Activated T-helper 1 cell treated with anti-CD3 and anti-CD28 coated beads, Interleukin-12 subunit alpha, Interleukin-12 subunit beta, Interleukin-2, Interleukin-4 antibody, amounts not matched to agents 30 ng/mL and 10 ng/mL and 1 ng/mL, durations not matched to agents 14 hours and 24 hours and 36 hours (primary cell): ENCODE measurements around the gene TACR1. TPM values are rescaled to one million over a fixed set of nuclear protein-coding genes. Genes with fewer than 3 reads are reported as not detected.

Experiments
- DNase-seq: peaks from one replicate; pipeline ENCODE4 v3.0.0; 2021; ENCODE audit warnings: low spot score
- H3K27ac Mint-ChIP-seq: one replicate; pipeline ENCODE4 v1.8.0; 2021; ENCODE audit warnings: mild to moderate bottlenecking, mixed read lengths
- H3K27me3 Mint-ChIP-seq: one replicate; pipeline ENCODE4 v1.8.0; 2022; ENCODE audit warnings: mild to moderate bottlenecking, moderate library complexity, mixed read lengths; ENCODE audit not compliant: insufficient read depth
- H3K36me3 Mint-ChIP-seq: one replicate; pipeline ENCODE4 v1.8.0; 2021; ENCODE audit warnings: low read depth, mixed read lengths
- H3K4me1 Mint-ChIP-seq: one replicate; pipeline ENCODE4 v1.8.0; 2021; ENCODE audit warnings: low read depth, mixed read lengths
- H3K4me3 Mint-ChIP-seq: one replicate; pipeline ENCODE4 v1.8.0; 2021; ENCODE audit warnings: mild to moderate bottlenecking, moderate library complexity, mixed read lengths
- H3K9me3 Mint-ChIP-seq: one replicate; pipeline ENCODE4 v1.8.0; 2021; ENCODE audit warnings: mixed read lengths
- intact Hi-C: fragments of 100-400 bp; cut with micrococcal nuclease; formaldehyde crosslinking; loops from one replicate; pipeline ENCODE4 v1.15.1; 2024
- total RNA-seq: library from RNA; stranded (reverse); gene quantifications from 2 replicates; pipeline ENCODE4 v1.2.3, GENCODE V29; 2022

TACR1 gene
- total RNA-seq, 1 donor from 2014 or later: not detected

- Mint-ChIP-seq H3K4me1 (no peaks in the 10 kb centered on the region), H3K4me3 (no peak overlapping the region), H3K9me3 (no peaks in the 10 kb centered on the region), H3K27ac (no peak overlapping the region), H3K36me3 (no peaks in the 10 kb centered on the region), H3K27me3 (peaks cover 2% of the 10 kb centered on the region)
- intact Hi-C loops: no loop called here
- DNase-seq: no peak
Observed at GRCh38 chr2:75090770-75091515, 108.4 kb downstream of the TACR1 start.

GRCh38 chr2:75089471-75089870 lies 109.8 kb downstream of the TACR1 start:
- intact Hi-C loops: no loop called here
- H3K9me3 Mint-ChIP-seq: no peaks in the 10 kb centered on the region
- DNase-seq: no peak

GRCh38 chr2:75088791-75089190 lies 110.5 kb downstream of the TACR1 start:
- peaks cover 4% of the 10 kb centered on the region for H3K27me3 Mint-ChIP-seq
- intact Hi-C loops: no loop called here
- no peaks in the 10 kb centered on the region for H3K36me3 Mint-ChIP-seq
- no peak overlapping the region for H3K4me3 Mint-ChIP-seq
- H3K4me1 Mint-ChIP-seq: no peaks in the 10 kb centered on the region
- no peak overlapping the region for H3K27ac Mint-ChIP-seq
- no peaks in the 10 kb centered on the region for H3K9me3 Mint-ChIP-seq
- no peak for DNase-seq

More at GRCh38 chr2:75089471-75089870, 109.8 kb downstream of the TACR1 start:
- Mint-ChIP-seq H3K27ac (no peak overlapping the region), H3K36me3 (no peaks in the 10 kb centered on the region), H3K27me3 (peaks cover 4% of the 10 kb centered on the region), H3K4me1 (no peaks in the 10 kb centered on the region), H3K4me3 (no peak overlapping the region)

- no peak for DNase-seq
- Mint-ChIP-seq H3K9me3 (no peaks in the 10 kb centered on the region), H3K4me1 (no peaks in the 10 kb centered on the region), H3K4me3 (no peak overlapping the region), H3K27ac (no peak overlapping the region), H3K36me3 (no peaks in the 10 kb centered on the region), H3K27me3 (peaks cover 2% of the 10 kb centered on the region)
- intact Hi-C loops: no loop called here
Observed at GRCh38 chr2:75087736-75088135, 111.6 kb downstream of the TACR1 start.

DNA sequence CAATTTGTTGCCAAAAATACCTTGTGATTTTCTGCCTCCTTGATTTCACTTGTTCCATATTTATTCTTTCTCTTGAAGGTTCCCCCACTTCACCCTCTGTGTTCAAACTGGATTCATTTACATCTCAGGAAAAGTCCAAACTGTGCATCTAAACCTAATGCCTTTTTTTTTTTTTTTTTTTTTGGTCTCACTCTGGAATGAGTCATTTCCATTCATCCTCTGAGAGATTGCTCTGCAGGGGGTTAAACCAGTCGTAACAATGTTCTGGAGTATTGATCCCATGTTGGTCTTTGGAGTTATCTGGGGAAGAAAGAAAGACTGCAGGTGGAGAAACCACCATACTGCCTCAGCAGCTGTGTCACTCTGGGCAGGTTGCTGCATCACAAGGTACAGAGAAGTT lies 119.7 kb downstream of the TACR1 start:
- intact Hi-C loops: no loop called here
- peaks cover 4% of the 10 kb centered on the region for H3K9me3 Mint-ChIP-seq
- H3K4me3 Mint-ChIP-seq: no peak overlapping the region
- H3K27ac Mint-ChIP-seq: no peak overlapping the region
- no peak for DNase-seq
- H3K36me3 Mint-ChIP-seq: no peaks in the 10 kb centered on the region
- H3K27me3 Mint-ChIP-seq: peaks cover 3% of the 10 kb centered on the region
- H3K4me1 Mint-ChIP-seq: no peaks in the 10 kb centered on the region

- H3K36me3 Mint-ChIP-seq: no peaks in the 10 kb centered on the region
- peaks cover 4% of the 10 kb centered on the region for H3K9me3 Mint-ChIP-seq
- peaks cover 3% of the 10 kb centered on the region for H3K27me3 Mint-ChIP-seq
- DNase-seq: no peak
- H3K4me3 Mint-ChIP-seq: no peak overlapping the region
- no peak overlapping the region for H3K27ac Mint-ChIP-seq
- no peaks in the 10 kb centered on the region for H3K4me1 Mint-ChIP-seq
- intact Hi-C loops: no loop called here
Observed at GRCh38 chr2:75077909-75078308, 121.4 kb downstream of the TACR1 start.

- Mint-ChIP-seq H3K4me3 (no peak overlapping the region), H3K4me1 (no peaks in the 10 kb centered on the region), H3K27ac (no peak overlapping the region), H3K36me3 (no peaks in the 10 kb centered on the region), H3K9me3 (no peaks in the 10 kb centered on the region), H3K27me3 (peaks cover 2% of the 10 kb centered on the region)
- no peak for DNase-seq
- intact Hi-C loops: no loop called here
Observed at GRCh38 chr2:75076088-75076487, 123.2 kb downstream of the TACR1 start.

DNA sequence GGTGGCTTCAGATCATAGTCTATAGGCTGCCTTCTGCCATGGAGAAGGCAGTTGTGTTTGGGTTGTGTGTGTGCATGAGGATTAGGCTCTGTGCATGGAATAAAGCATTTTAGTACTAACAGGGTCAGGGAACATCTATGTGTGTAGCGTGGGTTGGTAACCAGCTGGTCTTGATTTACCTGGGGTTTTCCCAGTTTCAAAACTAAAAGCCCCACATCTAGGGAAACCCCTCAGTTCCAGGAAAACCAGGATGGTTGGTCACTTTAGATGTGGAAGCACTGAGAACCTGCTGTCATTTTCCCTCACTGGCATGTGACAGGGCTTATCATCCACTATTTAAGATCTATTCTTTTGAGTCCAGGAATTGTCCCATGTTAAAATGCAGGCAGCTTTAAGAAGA lies 124.6 kb downstream of the TACR1 start:
- DNase-seq: no peak
- Mint-ChIP-seq H3K4me3 (no peak overlapping the region), H3K9me3 (no peaks in the 10 kb centered on the region), H3K27me3 (peaks cover 2% of the 10 kb centered on the region), H3K4me1 (no peaks in the 10 kb centered on the region), H3K36me3 (no peaks in the 10 kb centered on the region), H3K27ac (no peak overlapping the region)
- intact Hi-C loops: no loop called here

GRCh38 chr2:75074228-75074627 lies 125.1 kb downstream of the TACR1 start:
- Mint-ChIP-seq H3K9me3 (no peaks in the 10 kb centered on the region), H3K27me3 (peaks cover 2% of the 10 kb centered on the region), H3K27ac (no peak overlapping the region)

DNA sequence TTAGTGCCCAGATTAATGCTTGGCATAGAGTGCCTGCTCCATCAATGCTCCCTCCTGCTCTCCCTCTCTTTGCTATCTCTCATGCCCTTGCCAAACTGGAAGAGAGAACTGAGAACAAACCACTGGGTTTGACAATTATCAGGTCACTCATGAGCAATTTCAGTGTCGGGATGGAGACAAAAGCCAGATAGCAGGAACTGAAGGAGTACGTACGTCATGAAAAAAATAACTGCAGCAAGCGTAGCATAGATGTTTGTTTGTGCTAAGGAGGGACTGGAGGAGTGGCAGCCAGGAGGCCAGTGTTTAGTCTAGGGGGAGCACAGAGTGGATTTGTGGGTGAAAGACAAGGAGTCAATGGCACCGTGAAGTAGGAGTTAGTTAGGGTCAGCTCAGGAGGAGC lies 127.6 kb downstream of the TACR1 start:
- intact Hi-C loops: no loop called here

More at GRCh38 chr2:75074228-75074627, 125.1 kb downstream of the TACR1 start:
- intact Hi-C loops: no loop called here
- Mint-ChIP-seq H3K4me1 (no peaks in the 10 kb centered on the region), H3K36me3 (no peaks in the 10 kb centered on the region), H3K4me3 (no peak overlapping the region)
- DNase-seq: no peak

GRCh38 chr2:75068546-75068945 lies 130.8 kb downstream of the TACR1 start:
- Mint-ChIP-seq H3K36me3 (no peaks in the 10 kb centered on the region), H3K9me3 (no peaks in the 10 kb centered on the region), H3K27me3 (peaks cover 2% of the 10 kb centered on the region), H3K4me3 (no peak overlapping the region), H3K4me1 (no peaks in the 10 kb centered on the region), H3K27ac (no peak overlapping the region)
- intact Hi-C loops: loop anchor here (1.0 to 5.0 kb wide), 3 partner anchors 151 to 539 kb away; no protein-coding TSS in a partner anchor
- DNase-seq: no peak

More for the DNA sequence above, 127.6 kb downstream of the TACR1 start:
- no peak overlapping the region for H3K4me3 Mint-ChIP-seq
- DNase-seq: no peak
- no peaks in the 10 kb centered on the region for H3K36me3 Mint-ChIP-seq
- H3K9me3 Mint-ChIP-seq: no peaks in the 10 kb centered on the region
- H3K27ac Mint-ChIP-seq: no peak overlapping the region
- H3K27me3 Mint-ChIP-seq: peaks cover 2% of the 10 kb centered on the region
- no peaks in the 10 kb centered on the region for H3K4me1 Mint-ChIP-seq

DNA sequence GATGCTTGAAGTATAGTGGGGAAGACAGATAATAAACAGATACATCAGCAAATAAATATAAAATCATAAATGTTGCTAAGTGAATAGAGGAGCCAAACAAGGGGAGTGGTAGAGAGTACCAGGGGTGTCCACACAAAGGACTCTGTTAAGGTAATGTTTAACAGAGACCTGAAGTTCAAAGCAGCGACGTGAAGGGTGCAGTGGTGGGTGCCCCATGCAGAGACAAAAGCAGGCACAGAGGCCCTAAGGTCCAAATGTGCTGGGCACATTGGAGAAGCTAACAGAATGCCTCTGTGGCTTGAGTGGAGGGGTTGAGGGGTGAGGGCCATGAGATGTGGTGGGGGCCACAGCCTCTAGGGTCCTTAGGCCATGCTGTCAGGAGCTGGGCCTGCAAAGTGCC lies 131.8 kb downstream of the TACR1 start:
- no peak overlapping the region for H3K27ac Mint-ChIP-seq
- no peaks in the 10 kb centered on the region for H3K36me3 Mint-ChIP-seq
- H3K27me3 Mint-ChIP-seq: peaks cover 2% of the 10 kb centered on the region
- H3K9me3 Mint-ChIP-seq: no peaks in the 10 kb centered on the region
- H3K4me3 Mint-ChIP-seq: no peak overlapping the region
- intact Hi-C loops: loop anchor here (5.0 kb wide), 2 partner anchors 150 to 540 kb away; no protein-coding TSS in a partner anchor
- no peak for DNase-seq
- H3K4me1 Mint-ChIP-seq: no peaks in the 10 kb centered on the region

DNA sequence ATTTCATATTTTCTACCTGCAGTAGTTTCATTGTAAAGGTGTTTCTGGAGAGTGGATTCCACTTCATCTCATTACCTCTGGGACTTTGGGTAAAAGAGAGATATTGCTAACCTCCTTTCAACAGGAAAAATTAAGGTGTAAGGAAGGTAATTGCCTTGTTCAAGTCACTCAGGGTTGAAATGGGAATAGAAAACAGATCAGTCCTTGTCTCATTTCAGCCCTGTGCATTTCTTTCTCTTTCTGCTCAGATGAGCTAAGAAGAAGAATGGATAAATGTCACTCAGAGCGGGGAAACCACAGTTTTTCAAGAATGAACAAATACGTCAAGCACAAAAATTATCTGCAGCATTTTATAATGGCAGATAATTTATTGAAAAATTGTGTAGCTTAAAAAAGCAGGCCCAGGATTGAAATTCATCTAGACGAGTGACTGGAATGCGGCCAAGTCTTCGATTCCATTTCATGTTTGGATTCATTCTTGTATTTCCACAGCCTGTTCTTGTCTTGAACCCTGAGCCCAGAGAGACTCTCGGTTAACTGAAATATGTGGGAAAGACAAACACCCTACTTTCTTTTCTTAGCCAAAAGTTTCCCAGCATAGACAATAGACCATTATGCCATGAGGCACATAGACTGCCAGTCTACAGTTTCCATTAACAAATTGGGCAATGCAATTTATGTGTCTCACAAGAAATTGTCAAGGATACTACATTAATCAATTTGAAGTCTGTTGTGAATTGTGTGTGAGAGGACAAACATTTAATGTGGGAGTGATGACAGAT lies 133.0 kb downstream of the TACR1 start:
- H3K27ac Mint-ChIP-seq: no peak overlapping the region
- no peaks in the 10 kb centered on the region for H3K9me3 Mint-ChIP-seq
- no peaks in the 10 kb centered on the region for H3K36me3 Mint-ChIP-seq
- H3K4me3 Mint-ChIP-seq: no peak overlapping the region
- H3K27me3 Mint-ChIP-seq: no peaks in the 10 kb centered on the region
- intact Hi-C loops: loop anchor here (5.0 kb wide), 2 partner anchors 149 to 541 kb away; no protein-coding TSS in a partner anchor
- no peaks in the 10 kb centered on the region for H3K4me1 Mint-ChIP-seq
- no peak for DNase-seq
